ENCODE data around the gene LMNTD2. TPM values are rescaled to one million over a fixed set of nuclear protein-coding genes. Genes with fewer than 3 reads are reported as not detected.

LMNTD2 gene
- total RNA-seq, 1 donor from 2014 or later: 4.2 TPM

DNA sequence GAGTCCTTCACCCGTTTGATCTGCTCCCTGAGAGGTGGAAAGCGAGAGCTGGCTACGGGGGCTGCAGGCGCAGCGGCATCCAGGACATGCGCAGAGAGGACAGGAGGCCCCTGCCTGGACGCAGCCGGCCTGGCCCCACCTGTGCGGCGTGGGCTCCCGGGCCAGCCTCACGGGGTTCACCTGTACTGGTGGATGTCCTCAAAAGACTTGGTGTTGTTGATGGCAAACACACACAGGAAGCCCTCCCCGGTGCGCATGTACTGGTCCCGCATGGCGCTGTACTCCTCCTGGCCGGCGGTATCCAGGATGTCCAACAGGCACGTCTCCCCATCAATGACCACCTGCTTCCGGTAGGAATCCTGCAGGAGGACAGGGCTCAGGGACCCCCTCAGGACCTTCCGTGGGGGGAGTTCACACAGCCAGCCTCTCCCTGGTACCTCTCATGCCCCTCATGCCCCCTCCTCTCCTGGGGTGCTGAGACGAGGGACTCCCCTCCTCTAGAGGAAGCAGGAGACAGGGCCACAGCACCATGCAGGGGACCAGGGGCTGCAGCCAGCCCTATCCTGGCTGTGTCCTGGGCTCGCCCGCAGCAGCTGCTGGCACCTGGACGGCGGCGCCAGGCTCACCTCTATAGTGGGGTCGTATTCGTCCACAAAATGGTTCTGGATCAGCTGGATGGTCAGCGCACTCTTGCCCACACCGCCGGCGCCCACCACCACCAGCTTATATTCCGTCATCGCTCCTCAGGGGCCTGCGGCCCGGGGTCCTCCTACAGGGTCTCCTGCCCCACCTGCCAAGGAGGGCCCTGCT, 26.7 kb downstream of the LMNTD2 start:
- no peak for DNase-seq (ENCODE audit: low spot score)
- H3K27ac Mint-ChIP-seq (ENCODE audit: unreplicated experiment): peak overlapping the region; percentile 24
- H3K4me1 Mint-ChIP-seq (ENCODE audit: unreplicated experiment): peaks cover 7% of the 10 kb centered on the region
- H3K36me3 Mint-ChIP-seq (ENCODE audit: low read depth, unreplicated experiment): peaks cover 6% of the 10 kb centered on the region
- no peaks in the 10 kb centered on the region for H3K9me3 Mint-ChIP-seq (ENCODE audit: unreplicated experiment)
- H3K4me3 Mint-ChIP-seq (ENCODE audit: unreplicated experiment): no peak overlapping the region
- H3K27me3 Mint-ChIP-seq (ENCODE audit: unreplicated experiment): peaks cover 14% of the 10 kb centered on the region
- TF ChIP-seq, protein P1, sequence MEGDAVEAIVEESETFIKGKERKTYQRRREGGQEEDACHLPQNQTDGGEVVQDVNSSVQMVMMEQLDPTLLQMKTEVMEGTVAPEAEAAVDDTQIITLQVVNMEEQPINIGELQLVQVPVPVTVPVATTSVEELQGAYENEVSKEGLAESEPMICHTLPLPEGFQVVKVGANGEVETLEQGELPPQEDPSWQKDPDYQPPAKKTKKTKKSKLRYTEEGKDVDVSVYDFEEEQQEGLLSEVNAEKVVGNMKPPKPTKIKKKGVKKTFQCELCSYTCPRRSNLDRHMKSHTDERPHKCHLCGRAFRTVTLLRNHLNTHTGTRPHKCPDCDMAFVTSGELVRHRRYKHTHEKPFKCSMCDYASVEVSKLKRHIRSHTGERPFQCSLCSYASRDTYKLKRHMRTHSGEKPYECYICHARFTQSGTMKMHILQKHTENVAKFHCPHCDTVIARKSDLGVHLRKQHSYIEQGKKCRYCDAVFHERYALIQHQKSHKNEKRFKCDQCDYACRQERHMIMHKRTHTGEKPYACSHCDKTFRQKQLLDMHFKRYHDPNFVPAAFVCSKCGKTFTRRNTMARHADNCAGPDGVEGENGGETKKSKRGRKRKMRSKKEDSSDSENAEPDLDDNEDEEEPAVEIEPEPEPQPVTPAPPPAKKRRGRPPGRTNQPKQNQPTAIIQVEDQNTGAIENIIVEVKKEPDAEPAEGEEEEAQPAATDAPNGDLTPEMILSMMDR (IDR thresholded peaks at IDR 0.05; ENCODE audit: unreplicated experiment): no peak

DNA sequence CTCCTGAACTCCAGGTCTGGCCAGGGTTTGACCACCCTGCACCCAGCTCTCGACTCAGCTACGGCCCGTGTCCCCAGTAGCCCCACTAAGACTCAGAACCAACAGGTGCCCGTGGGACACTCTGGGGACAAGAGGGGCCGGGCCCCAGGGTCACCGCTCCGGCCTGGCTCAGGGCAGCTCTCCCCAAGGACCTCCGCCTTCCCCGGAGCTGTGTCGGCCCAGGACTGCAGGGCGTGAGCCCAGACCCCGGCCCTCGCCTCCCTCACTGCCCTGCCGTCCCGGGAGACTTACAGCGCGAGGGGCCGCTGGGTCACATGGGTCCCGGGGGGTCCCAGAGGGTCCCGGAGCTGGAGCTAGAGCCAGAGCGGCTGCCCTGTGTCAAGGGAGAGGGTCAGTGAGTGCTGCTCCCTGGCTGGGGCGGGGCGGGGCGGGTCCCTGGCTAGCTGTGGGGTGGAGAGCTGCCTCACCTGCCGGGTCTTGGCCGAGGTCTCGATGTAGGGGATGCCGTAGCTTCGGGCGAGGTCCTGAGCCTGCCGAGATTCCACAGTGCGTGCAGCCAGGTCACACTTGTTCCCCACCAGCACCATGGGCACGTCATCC, 27.5 kb downstream of the LMNTD2 start:
- Mint-ChIP-seq H3K4me3 (ENCODE audit: unreplicated experiment) (no peak overlapping the region), H3K9me3 (ENCODE audit: unreplicated experiment) (no peaks in the 10 kb centered on the region), H3K27ac (ENCODE audit: unreplicated experiment) (peak overlapping the region; percentile 24), H3K27me3 (ENCODE audit: unreplicated experiment) (peaks cover 11% of the 10 kb centered on the region), H3K4me1 (ENCODE audit: unreplicated experiment) (peaks cover 7% of the 10 kb centered on the region), H3K36me3 (ENCODE audit: low read depth, unreplicated experiment) (peaks cover 6% of the 10 kb centered on the region)
- DNase-seq (ENCODE audit: low spot score): no peak
- TF ChIP-seq, protein P1 (IDR thresholded peaks at IDR 0.05; ENCODE audit: unreplicated experiment): no peak

DNA sequence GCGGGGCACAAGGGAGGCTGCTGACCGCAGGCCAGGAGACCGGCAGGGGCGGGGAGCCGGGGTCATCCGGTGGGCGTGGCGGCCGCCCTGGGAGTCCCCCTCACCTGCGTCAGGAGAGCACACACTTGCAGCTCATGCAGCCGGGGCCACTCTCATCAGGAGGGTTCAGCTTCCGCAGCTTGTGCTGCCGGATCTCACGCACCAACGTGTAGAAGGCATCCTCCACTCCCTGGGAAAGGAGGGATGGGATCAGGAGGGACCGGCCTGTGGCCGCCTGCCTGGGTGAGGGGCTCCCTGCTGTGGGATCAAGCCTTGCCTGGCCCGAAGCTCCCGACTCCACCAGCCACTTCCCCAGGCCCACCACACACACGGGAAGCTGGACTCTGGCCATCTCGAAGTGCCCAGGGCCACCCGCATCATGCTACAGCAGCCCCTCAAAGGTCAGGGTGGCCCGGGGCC, 28.0 kb downstream of the LMNTD2 start:
- Mint-ChIP-seq H3K4me1 (ENCODE audit: unreplicated experiment) (peaks cover 7% of the 10 kb centered on the region), H3K9me3 (ENCODE audit: unreplicated experiment) (no peaks in the 10 kb centered on the region), H3K27ac (ENCODE audit: unreplicated experiment) (no peak overlapping the region), H3K36me3 (ENCODE audit: low read depth, unreplicated experiment) (peaks cover 6% of the 10 kb centered on the region), H3K4me3 (ENCODE audit: unreplicated experiment) (no peak overlapping the region), H3K27me3 (ENCODE audit: unreplicated experiment) (peaks cover 9% of the 10 kb centered on the region)
- no peak for DNase-seq (ENCODE audit: low spot score)
- TF ChIP-seq, protein P1 (IDR thresholded peaks at IDR 0.05; ENCODE audit: unreplicated experiment): no peak

DNA sequence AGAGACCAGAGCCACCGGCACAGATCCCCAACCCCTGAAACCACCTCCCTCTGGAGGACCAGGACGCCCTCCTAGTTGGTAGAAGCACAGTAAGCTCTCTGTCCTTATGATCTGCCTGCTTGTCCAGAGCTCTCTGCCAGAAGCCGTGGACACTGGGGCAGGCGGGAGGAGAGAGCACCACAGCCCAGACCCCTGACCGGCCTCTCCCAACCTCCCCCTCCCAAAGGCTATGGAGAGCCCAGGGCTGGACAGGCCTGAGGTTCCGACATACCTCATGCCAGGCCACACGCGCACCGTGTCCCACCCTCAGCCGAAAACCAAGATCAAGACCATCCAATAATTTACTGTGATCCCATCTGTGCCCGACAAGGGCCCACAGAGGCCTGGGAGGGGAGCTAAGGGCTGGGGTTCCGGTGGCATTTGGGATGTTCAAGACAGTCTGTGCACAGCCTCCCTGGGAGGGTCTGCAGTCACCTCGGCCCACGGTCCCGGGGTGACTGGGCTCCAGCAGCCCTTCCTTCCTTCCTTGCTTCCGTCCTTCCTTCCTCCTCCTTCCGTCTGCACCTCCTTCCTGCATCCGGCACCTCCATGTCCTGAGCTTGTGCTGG, 28.5 kb downstream of the LMNTD2 start:
- no peak for DNase-seq (ENCODE audit: low spot score)
- Mint-ChIP-seq H3K4me1 (ENCODE audit: unreplicated experiment) (peaks cover 7% of the 10 kb centered on the region), H3K9me3 (ENCODE audit: unreplicated experiment) (no peaks in the 10 kb centered on the region), H3K27ac (ENCODE audit: unreplicated experiment) (peak overlapping the region; percentile 84), H3K4me3 (ENCODE audit: unreplicated experiment) (peak overlapping the region; percentile 67), H3K36me3 (ENCODE audit: low read depth, unreplicated experiment) (peaks cover 6% of the 10 kb centered on the region), H3K27me3 (ENCODE audit: unreplicated experiment) (peaks cover 9% of the 10 kb centered on the region)
- TF ChIP-seq, protein P1 (IDR thresholded peaks at IDR 0.05; ENCODE audit: unreplicated experiment): no peak

Measured in endothelial cell (in vitro differentiated cells).